ENCODE data around the gene VPS11. TPM values are rescaled to one million over a fixed set of nuclear protein-coding genes. Genes with fewer than 3 reads are reported as not detected.

VPS11 gene
- total RNA-seq, 1 experiment from 2014 or later, result 43.2 TPM

DNA sequence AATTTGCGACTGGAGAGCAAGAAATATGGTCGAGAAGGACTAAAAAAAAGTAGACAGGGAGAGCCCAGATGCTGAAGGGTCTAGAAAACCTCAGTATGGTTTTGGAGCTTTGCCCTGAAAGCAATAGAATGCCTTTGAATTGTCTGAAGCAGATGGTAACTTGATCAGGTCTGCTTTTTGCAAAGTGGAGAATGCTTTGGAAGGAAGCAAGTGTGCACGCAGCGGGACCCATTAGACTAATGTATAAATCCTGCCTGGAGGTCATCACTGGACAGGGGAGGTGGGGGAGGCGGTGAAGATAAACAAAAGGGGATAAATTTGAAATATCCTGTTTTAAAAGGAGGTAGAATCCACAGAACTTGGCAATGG lies 53.0 kb downstream of the VPS11 start:
- no peaks in the 10 kb centered on the region for H3K9me3 ChIP-seq
- no peaks in the 10 kb centered on the region for H3K27me3 Mint-ChIP-seq (ENCODE audit: insufficient read depth, unreplicated experiment)
- no peaks in the 10 kb centered on the region for H3K27me3 ChIP-seq (replicated peaks; ENCODE audit: control insufficient read depth, insufficient read depth, low read length)
- CTCF ChIA-PET, result interaction anchor here (1.1 to 2.4 kb wide), 4 partner anchors 14 to 217 kb away, joined by 4 to 19 read pairs (median 13); partner anchors contain the start of genes C2CD2L and DPAGT1
- peak in 1 of 2 experiments; percentile 34 for DNase-seq
- H3K36me3 ChIP-seq (ENCODE audit: control insufficient read depth, insufficient read depth, low read length), result peaks cover 5% of the 10 kb centered on the region; the same call in 1 of the 2 replicates
- H3K4me3 Mint-ChIP-seq (ENCODE audit: unreplicated experiment), result peak overlapping the region; percentile 88
- H3K9me3 Mint-ChIP-seq (ENCODE audit: unreplicated experiment), result no peaks in the 10 kb centered on the region
- intact Hi-C loops (cut with micrococcal nuclease; ENCODE audit: unreplicated experiment), result loop anchor here (1.0 kb wide), 3 partner anchors 13 to 25 kb away; partner anchors contain the start of genes C2CD2L and DPAGT1
- peaks cover 14% of the 10 kb centered on the region for H3K4me1 ChIP-seq
- TSS peak; percentile 95 for BruUV-seq (replicated peaks)
- peaks cover 32% of the 10 kb centered on the region for H3K36me3 Mint-ChIP-seq (ENCODE audit: insufficient read depth, unreplicated experiment)
- peak overlapping the region; percentile 51 for H3K4me3 ChIP-seq (ENCODE audit: low read depth, low read length)
- peaks cover 18% of the 10 kb centered on the region for H3K4me1 Mint-ChIP-seq (ENCODE audit: low read depth, unreplicated experiment)
- POLR2A ChIA-PET, result interaction anchor here (0.6 to 2.4 kb wide), 6 partner anchors 14 to 261 kb away, joined by 4 to 71 read pairs (median 26); partner anchors contain the start of genes C2CD2L, DPAGT1, HMBS and USP2
- H3K27ac Mint-ChIP-seq (ENCODE audit: unreplicated experiment), result peak overlapping the region; percentile 90
- TF ChIP-seq, protein P1, sequence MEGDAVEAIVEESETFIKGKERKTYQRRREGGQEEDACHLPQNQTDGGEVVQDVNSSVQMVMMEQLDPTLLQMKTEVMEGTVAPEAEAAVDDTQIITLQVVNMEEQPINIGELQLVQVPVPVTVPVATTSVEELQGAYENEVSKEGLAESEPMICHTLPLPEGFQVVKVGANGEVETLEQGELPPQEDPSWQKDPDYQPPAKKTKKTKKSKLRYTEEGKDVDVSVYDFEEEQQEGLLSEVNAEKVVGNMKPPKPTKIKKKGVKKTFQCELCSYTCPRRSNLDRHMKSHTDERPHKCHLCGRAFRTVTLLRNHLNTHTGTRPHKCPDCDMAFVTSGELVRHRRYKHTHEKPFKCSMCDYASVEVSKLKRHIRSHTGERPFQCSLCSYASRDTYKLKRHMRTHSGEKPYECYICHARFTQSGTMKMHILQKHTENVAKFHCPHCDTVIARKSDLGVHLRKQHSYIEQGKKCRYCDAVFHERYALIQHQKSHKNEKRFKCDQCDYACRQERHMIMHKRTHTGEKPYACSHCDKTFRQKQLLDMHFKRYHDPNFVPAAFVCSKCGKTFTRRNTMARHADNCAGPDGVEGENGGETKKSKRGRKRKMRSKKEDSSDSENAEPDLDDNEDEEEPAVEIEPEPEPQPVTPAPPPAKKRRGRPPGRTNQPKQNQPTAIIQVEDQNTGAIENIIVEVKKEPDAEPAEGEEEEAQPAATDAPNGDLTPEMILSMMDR (IDR thresholded peaks at IDR 0.05; ENCODE audit: insufficient read depth in 1 of 2, low read depth in 1 of 2, low read length in 1 of 2, severe bottlenecking in 1 of 2, unreplicated experiment in 1 of 2), result no peak

DNA sequence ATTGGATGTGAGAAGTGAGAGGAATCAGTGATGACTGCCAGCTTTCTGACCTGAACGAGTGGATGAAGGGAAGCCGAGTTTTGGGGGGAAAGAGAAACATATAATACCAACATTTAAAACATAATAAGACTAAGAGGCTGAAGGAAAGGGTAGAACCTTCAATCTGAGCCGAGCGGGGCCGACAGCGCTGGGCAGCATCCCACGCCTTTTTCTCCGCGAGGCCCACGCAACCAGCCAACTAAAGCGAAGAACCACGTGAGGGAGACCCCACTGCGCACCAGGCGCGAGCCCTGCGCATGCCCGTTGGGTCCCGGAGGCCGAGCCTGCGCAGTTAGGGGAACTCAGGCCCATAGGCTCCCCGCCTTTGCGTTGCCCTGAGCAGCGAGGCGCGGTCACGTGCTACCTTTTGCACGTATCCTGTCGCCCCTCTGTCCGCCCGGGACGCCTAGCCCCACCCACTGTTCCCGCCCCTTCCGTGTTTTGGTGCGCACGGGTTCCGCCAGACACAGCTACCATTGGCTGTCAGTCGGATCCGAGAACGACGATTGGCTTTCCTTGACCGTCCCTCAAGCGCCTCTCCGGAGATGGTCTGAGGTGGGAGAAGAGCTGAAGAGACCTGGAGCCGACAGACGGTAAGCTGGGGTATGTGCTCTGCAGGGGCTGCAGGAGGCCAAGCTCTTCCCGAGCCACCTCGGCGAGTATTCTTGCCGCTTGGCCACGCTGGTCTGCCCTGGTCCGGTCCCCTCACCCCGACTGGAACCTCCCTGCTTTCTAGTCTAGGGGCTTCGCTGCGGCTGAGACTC lies 53.6 kb downstream of the VPS11 start, which contains the start of gene HINFP:
Gene HINFP, plus strand, starts transcription at position 573 of the 803 bp plus-strand sequence. CDS start 5,365 bp downstream, outside the sequence.
- H3K36me3 Mint-ChIP-seq (ENCODE audit: insufficient read depth, unreplicated experiment), result peaks cover 32% of the 10 kb centered on the region
- peaks cover 18% of the 10 kb centered on the region for H3K4me1 ChIP-seq
- TF ChIP-seq, protein P1 (IDR thresholded peaks at IDR 0.05; ENCODE audit: insufficient read depth in 1 of 2, low read depth in 1 of 2, low read length in 1 of 2, severe bottlenecking in 1 of 2, unreplicated experiment in 1 of 2), result no peak
- peak within 1 kb of the TSS; percentile 90 for H3K27ac Mint-ChIP-seq (ENCODE audit: unreplicated experiment)
- H3K27me3 Mint-ChIP-seq (ENCODE audit: insufficient read depth, unreplicated experiment), result no peaks in the 10 kb centered on the region
- H3K9me3 Mint-ChIP-seq (ENCODE audit: unreplicated experiment), result no peaks in the 10 kb centered on the region
- ChIA-PET CTCF (interaction anchor here (0.6 to 2.4 kb wide), 23 partner anchors 14 to 826 kb away, joined by 3 to 19 read pairs (median 6); partner anchors contain the start of genes C1QTNF5, C2CD2L, CBL and DPAGT1), POLR2A (interaction anchor here (0.5 to 2.4 kb wide), 24 partner anchors 10 to 869 kb away, joined by 3 to 71 read pairs (median 4); partner anchors contain the start of genes C2CD2L, CBL, DDX6 and DPAGT1)
- intact Hi-C loops (cut with micrococcal nuclease; ENCODE audit: unreplicated experiment), result loop anchor here (1.0 kb wide), 3 partner anchors 14 to 26 kb away; partner anchors contain the start of genes C2CD2L and DPAGT1
- peaks cover 18% of the 10 kb centered on the region for H3K4me1 Mint-ChIP-seq (ENCODE audit: low read depth, unreplicated experiment)
- BruUV-seq (replicated peaks), result no TSS peak
- peak within 1 kb of the TSS; percentile 84 for H3K4me3 ChIP-seq (ENCODE audit: low read depth, low read length)
- H3K4me3 Mint-ChIP-seq (ENCODE audit: unreplicated experiment), result peak within 1 kb of the TSS; percentile 88
- peaks cover 5% of the 10 kb centered on the region; the same call in 1 of the 2 replicates for H3K36me3 ChIP-seq (ENCODE audit: control insufficient read depth, insufficient read depth, low read length)
- no peaks in the 10 kb centered on the region for H3K9me3 ChIP-seq
- no peaks in the 10 kb centered on the region for H3K27me3 ChIP-seq (replicated peaks; ENCODE audit: control insufficient read depth, insufficient read depth, low read length)
- peak; percentile 100 for DNase-seq

DNA sequence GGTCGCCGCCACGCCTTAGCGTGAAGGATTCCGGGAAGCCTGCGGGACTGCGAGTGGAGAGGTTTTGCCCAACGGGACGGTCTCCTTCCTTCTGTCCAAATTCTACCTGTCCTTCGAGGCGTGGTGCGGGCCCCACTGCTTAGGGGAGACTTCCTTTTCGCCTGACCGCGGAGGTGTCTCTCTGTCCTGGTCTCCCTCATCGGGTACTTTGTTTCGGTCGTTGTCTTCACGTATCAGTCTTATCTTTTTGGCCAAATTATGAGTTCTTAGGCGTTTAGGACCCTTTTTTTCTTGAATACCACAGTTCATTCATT lies 54.1 kb downstream of the VPS11 start:
- Histone ChIP-seq H3K36me3 (ENCODE audit: control insufficient read depth, insufficient read depth, low read length) (peaks cover 5% of the 10 kb centered on the region; the same call in 1 of the 2 replicates), H3K4me3 (ENCODE audit: low read depth, low read length) (peak overlapping the region; percentile 84), H3K27me3 (replicated peaks; ENCODE audit: control insufficient read depth, insufficient read depth, low read length) (no peaks in the 10 kb centered on the region), H3K4me1 (peaks cover 18% of the 10 kb centered on the region), H3K9me3 (no peaks in the 10 kb centered on the region)
- peak overlapping the region; percentile 88 for H3K4me3 Mint-ChIP-seq (ENCODE audit: unreplicated experiment)
- POLR2A ChIA-PET, result interaction anchor here (0.5 to 2.4 kb wide), 23 partner anchors 10 to 870 kb away, joined by 3 to 71 read pairs (median 4); partner anchors contain the start of genes C2CD2L, CBL, DDX6 and DPAGT1
- BruUV-seq (replicated peaks), result TSS peak; percentile 78
- H3K4me1 Mint-ChIP-seq (ENCODE audit: low read depth, unreplicated experiment), result peaks cover 21% of the 10 kb centered on the region
- no peaks in the 10 kb centered on the region for H3K27me3 Mint-ChIP-seq (ENCODE audit: insufficient read depth, unreplicated experiment)
- TF ChIP-seq, protein P1 (IDR thresholded peaks at IDR 0.05; ENCODE audit: insufficient read depth in 1 of 2, low read depth in 1 of 2, low read length in 1 of 2, severe bottlenecking in 1 of 2, unreplicated experiment in 1 of 2), result no peak
- peaks cover 36% of the 10 kb centered on the region for H3K36me3 Mint-ChIP-seq (ENCODE audit: insufficient read depth, unreplicated experiment)
- CTCF ChIA-PET, result interaction anchor here (0.6 to 2.4 kb wide), 23 partner anchors 13 to 826 kb away, joined by 3 to 19 read pairs (median 4); partner anchors contain the start of genes C1QTNF5, C2CD2L, CBL and DPAGT1
- intact Hi-C loops (cut with micrococcal nuclease; ENCODE audit: unreplicated experiment), result loop anchor here (1.0 kb wide), 3 partner anchors 14 to 26 kb away; partner anchors contain the start of genes C2CD2L and DPAGT1
- H3K27ac Mint-ChIP-seq (ENCODE audit: unreplicated experiment), result peak overlapping the region; percentile 90
- H3K9me3 Mint-ChIP-seq (ENCODE audit: unreplicated experiment), result no peaks in the 10 kb centered on the region
- DNase-seq, result no peak
